Mammary epithelial cell (primary cell): ENCODE results near the gene TMEM72.

Experiments
- CTCF ChIP-seq, 2 donors: IDR thresholded peaks in 1 of 2; conservative IDR thresholded peaks in 1 of 2; 2 replicates each; pipeline ENCODE4 v1.5.1; 2011 to 2012; ENCODE audit warnings: inconsistent platforms in 2 of 2, low read length in 2 of 2, mild to moderate bottlenecking in 2 of 2, control low read depth in 1 of 2, low read depth in 1 of 2; ENCODE audit not compliant: insufficient read depth in 1 of 2; ENCODE audit errors: extremely low read depth in 1 of 2
- EZH2 ChIP-seq: IDR thresholded peaks from 2 replicates; pipeline ENCODE4 v1.6.1; 2012; ENCODE audit warnings: low read length, inconsistent platforms, borderline replicate concordance

- no peak for TF ChIP-seq CTCF (conservative IDR thresholded peaks at IDR 0.05 in 1 of 2, IDR thresholded peaks at IDR 0.05 in 1 of 2; ENCODE audit: extremely low read depth in 1 of 2, insufficient read depth in 1 of 2, low read depth in 1 of 2, low read length in 2 of 2)
- TF ChIP-seq EZH2: no peak
Measured at GRCh38 chr10:44889834-44890233, 21.3 kb upstream of the TMEM72 start.
